GM19023 (cell line): ENCODE measurements around the gene FKBP1B.
"Not testable (repeated sequence)": the region's sequence is repeated elsewhere in the genome, so short reads cannot be mapped to it uniquely, and the experiment has no call there.

ENCODE experiments used
- ATAC-seq: cut with Tn5 transposase; IDR thresholded peaks from one replicate; pipeline ENCODE4 v1.9.1; 2021; ENCODE audit warnings: mild to moderate bottlenecking, moderate library complexity; ENCODE audit not compliant: unreplicated experiment

Gene FKBP1B

GRCh38 chr2:24100732-24101131, 51.2 kb downstream of the FKBP1B start:
- not testable (repeated sequence) for ATAC-seq

GRCh38 chr2:24101992-24102391, 52.5 kb downstream of the FKBP1B start:
- no peak for ATAC-seq

- ATAC-seq, result no peak
Observed at GRCh38 chr2:24102677-24103076, 53.1 kb downstream of the FKBP1B start.

GRCh38 chr2:24104110-24104650, 54.6 kb downstream of the FKBP1B start:
- ATAC-seq, result no peak

GRCh38 chr2:24104906-24105305, 55.4 kb downstream of the FKBP1B start:
- no peak for ATAC-seq

- ATAC-seq, result no peak
Observed at GRCh38 chr2:24105816-24106215, 56.3 kb downstream of the FKBP1B start.

- ATAC-seq, result no peak
Observed at GRCh38 chr2:24106786-24107185, 57.2 kb downstream of the FKBP1B start.

GRCh38 chr2:24107336-24107735, 57.8 kb downstream of the FKBP1B start:
- no peak for ATAC-seq

- not testable (repeated sequence) for ATAC-seq
Observed at GRCh38 chr2:24109431-24109830, 59.9 kb downstream of the FKBP1B start.

- no peak for ATAC-seq
Observed at GRCh38 chr2:24110660-24111303, 61.2 kb downstream of the FKBP1B start.

GRCh38 chr2:24111407-24111901, 61.9 kb downstream of the FKBP1B start:
- no peak for ATAC-seq
